IMR-90 (cell line): ENCODE measurements around the gene INPP5E.

ENCODE experiments used
- CEBPB ChIP-seq: IDR thresholded peaks from 2 replicates; pipeline ENCODE4 v1.6.1; 2012; ENCODE audit warnings: low read depth, low read length, improper control_type of control experiment
- CTCF ChIP-seq: conservative IDR thresholded peaks from 2 replicates; pipeline ENCODE4 v1.5.1; 2012; ENCODE audit warnings: mild to moderate bottlenecking, low read depth, low read length, improper control_type of control experiment
- ELK1 ChIP-seq: fragments of 150-350 bp; IDR thresholded peaks from 2 replicates; pipeline ENCODE4 v1.6.1; 2016; ENCODE audit warnings: low read depth, mild to moderate bottlenecking, low read length, moderate library complexity, borderline replicate concordance
- FOS ChIP-seq: fragments of 150-350 bp; IDR thresholded peaks from 2 replicates; pipeline ENCODE4 v1.6.1; 2016; ENCODE audit warnings: low read depth, low read length
- MAFK ChIP-seq: IDR thresholded peaks from 2 replicates; pipeline ENCODE4 v1.6.1; 2012; ENCODE audit warnings: low read depth, low read length, improper control_type of control experiment
- MAZ ChIP-seq: IDR thresholded peaks from 2 replicates; pipeline ENCODE4 v1.6.1; 2012; ENCODE audit warnings: low read depth, mild to moderate bottlenecking, low read length, improper control_type of control experiment, moderate library complexity, borderline replicate concordance
- NFE2L2 ChIP-seq: fragments of 150-350 bp; IDR thresholded peaks from 2 replicates; pipeline ENCODE4 v1.6.1; 2016; ENCODE audit warnings: low read depth, mild to moderate bottlenecking, low read length
- POLR2A ChIP-seq: IDR thresholded peaks from 2 replicates; pipeline ENCODE4 v1.6.1; 2012; ENCODE audit warnings: mild to moderate bottlenecking, low read depth, low read length
- RAD21 ChIP-seq: IDR thresholded peaks from 2 replicates; pipeline ENCODE4 v1.6.1; 2012; ENCODE audit warnings: low read length, improper control_type of control experiment
- SMC3 ChIP-seq: fragments of 150-350 bp; IDR thresholded peaks from 2 replicates; pipeline ENCODE4 v1.6.1; 2016; ENCODE audit warnings: low read depth, mild to moderate bottlenecking, antibody characterized with exemption, low read length, moderate library complexity
- USF2 ChIP-seq: fragments of 150-350 bp; IDR thresholded peaks from 2 replicates; pipeline ENCODE4 v1.6.1; 2017; ENCODE audit warnings: mild to moderate bottlenecking, antibody characterized with exemption, low read length, low read depth

GRCh38 chr9:136379401-136379800, 60.2 kb downstream of the INPP5E start:
- TF ChIP-seq CTCF (no peak), POLR2A (no peak), MAZ (no peak), SMC3 (no peak), MAFK (no peak), FOS (no peak), USF2 (no peak), CEBPB (no peak), RAD21 (no peak), ELK1 (no peak), NFE2L2 (no peak)
